ENCODE measurements around the gene SMIM22.

Gene SMIM22

DNA sequence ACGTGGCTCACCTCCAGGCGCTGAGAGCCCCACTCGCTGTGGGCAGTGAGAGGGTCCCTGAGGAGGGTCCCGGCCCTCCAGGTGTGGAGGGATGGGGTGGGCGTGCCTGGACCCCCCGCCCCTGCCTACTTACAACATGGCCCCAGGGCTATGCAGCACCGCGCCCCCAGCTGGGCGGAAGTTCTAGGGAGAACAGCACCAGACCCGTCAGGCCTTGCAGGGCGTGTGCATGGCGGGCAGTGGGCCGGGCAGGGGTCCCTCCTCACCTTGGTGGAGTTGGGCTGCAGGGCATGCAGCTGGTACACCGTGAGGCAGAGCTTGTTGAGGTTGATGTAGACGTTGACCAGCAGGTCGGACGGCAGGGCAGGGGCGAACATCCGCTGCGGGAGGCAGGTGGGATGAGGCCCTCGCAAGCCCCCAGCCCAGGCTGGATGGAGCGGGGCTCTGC is 2.7 kb downstream of the SMIM22 start:
- no peak for DNase-seq

DNA sequence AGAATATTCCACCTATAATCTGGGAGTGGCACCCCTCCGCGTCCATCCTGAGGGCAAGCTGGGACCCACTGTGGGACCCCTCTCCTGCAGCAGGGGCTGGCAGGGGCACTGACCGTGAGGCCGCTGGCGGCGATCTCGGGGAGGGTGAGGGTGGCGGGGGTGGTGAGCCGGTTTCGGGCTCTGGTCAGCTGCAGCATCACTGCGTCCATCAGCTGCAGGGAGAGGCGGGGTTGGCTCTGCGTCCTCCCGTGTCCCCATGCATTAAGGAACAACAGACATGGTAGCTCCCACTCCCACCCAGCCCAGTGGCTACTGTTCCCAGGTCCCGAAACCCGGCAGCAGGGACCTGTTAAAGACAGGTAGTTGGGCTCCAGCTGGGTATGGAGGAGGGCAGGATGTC is 3.3 kb downstream of the SMIM22 start:
- DNase-seq, result no peak

DNA sequence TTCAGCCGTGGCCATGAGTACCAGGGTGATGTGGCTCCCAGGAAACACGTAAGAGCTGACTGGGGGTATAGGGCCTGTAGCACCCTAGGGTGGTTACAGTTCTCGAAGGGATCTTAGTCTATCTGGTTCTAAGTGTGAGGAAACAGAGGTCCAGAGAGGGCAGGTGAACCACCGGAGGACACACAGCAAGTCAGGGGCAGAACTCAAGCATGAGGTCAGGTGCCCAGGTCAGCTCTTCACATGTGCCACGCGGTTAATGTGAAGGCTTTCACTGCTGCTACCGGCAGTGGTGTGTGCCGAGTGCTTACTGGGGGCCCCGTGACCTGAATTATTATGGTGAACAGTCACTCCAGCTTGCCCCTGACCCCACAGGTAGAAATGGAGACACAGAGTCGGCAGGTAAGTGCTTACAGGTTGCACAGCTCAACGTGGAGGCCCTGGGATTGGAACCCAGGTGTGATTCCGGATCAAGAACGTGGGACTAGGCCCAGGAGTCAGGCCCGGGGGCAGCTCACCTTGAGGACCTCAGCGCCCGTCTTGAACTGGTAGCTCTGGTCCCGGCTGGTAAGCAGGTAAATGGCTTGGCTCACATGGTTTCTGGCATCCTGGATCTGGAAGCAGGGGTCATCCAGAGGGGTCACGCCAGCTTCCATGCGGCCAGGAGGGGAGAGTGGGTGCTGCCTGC is 4.1 kb downstream of the SMIM22 start:
- DNase-seq, result no peak

DNA sequence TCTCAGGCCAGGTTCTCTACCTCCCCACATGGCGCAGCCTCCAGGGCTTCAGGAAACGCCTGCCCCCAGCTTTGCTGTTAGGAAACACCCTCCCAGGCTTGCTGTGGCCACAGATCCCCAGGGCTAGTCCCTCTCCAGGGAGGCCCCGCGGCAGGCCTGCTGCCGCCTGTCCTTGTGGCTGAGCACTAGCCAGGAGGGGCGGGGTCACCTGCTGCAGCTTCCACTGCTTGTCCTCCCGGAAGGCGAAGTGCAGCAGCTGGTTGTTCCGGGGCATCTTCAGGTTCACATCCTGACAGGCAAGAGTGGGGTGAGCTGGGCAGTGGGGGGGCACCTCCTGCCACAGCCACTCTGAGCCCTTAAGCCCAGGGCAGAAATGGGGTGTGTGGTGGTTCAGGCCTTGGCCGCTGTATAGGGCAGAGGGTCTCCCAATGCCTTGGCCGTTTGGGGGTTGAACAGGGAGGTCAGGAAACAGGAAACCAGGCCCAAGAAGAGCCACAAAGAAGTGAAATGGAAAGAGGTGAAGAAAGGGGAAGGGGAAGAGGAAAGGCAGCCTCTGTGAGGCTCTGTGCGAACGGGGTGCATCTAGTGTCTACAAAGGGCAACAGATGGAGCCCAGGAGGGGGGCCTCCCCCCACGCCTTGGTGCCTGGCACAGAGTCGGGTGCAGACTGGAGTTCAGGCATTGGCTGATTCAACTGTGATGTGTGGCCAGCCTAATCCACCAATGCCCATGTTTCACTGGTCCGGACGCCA is 5.3 kb downstream of the SMIM22 start:
- DNase-seq, result no peak

DNA sequence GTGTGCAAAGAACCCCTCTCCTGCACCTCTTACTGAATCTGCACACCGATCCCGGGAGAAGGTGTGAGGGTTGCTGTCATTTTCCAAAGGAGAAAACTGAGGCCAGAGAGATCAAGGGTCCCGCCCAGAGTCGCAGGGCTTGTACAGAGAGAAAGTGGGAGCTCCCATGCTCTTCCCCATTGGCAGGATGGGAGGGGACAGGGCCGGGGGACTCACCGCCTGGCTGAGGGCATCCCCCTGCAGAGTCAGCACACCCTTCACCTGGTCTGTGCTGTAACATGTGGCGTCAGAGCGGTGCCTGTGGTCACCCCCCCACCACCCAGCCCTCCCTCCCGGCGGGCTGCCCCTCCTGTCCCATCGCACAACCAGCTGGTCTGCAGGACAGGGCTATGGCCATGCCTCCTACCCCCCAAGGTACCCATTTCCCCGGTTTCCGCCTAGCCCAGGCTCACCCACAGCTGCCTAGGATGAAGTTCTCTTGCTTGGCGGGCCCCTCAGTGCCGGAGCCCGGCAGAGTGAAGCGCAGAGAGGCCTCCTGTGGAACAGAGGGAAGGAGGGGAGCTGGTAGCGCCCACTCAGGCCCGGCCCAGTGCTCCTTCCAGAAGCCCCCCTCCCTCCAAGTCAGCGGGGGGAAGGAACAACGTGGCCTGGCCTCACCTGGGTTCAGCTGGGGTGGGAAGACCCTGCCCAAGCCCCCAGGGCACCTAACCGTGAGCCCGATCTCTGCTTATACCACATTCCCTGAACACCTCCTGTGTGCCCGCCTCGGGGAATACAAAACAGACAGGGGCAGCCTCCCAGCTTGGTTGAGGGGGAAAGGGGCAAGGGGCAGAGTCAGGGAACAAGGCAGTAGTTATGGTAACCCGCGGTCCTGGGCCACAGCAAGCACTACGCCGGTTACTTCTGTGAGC is 6.1 kb downstream of the SMIM22 start:
- no peak for DNase-seq

DNA sequence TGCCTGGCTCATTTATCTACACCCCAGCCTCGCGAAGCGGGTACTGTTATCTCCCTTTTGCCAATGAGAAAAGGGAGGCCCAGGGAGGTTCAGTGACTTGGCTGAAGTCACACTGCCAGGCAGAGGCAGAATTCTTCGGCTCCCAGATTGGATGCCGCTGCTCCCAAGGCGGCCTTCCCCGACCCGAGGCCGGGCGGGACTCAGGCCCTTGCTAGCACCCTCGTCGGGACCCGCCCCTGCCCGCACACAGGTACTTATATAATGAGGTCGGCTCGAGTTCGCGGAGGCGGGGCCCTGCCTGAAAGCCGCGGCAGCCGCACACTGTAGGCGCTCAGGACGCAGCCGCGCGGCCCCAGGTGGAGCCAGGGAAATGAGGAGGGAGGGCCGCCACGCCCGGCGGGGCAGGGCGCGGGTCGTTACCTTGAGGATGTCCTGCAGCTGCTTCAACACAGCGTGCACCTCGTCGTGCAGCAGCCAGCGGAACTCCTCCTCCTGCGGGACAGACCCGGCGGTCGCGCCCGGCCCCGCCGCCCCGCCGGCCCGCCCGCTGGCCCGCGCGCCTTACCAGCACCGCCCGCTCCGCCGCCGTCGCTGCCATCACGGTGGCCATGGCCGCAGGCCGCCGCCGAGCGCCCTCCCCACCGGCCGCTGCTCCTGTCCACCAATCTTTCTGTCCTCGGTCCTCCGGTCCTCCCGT is 6.9 kb downstream of the SMIM22 start, which contains the start of gene ROGDI:
Gene ROGDI, minus strand, starts transcription at position 672 of the 697 bp plus-strand sequence. Its CDS starts 62 bp downstream, at position 610.
- peak; percentile 80 for DNase-seq

DNA sequence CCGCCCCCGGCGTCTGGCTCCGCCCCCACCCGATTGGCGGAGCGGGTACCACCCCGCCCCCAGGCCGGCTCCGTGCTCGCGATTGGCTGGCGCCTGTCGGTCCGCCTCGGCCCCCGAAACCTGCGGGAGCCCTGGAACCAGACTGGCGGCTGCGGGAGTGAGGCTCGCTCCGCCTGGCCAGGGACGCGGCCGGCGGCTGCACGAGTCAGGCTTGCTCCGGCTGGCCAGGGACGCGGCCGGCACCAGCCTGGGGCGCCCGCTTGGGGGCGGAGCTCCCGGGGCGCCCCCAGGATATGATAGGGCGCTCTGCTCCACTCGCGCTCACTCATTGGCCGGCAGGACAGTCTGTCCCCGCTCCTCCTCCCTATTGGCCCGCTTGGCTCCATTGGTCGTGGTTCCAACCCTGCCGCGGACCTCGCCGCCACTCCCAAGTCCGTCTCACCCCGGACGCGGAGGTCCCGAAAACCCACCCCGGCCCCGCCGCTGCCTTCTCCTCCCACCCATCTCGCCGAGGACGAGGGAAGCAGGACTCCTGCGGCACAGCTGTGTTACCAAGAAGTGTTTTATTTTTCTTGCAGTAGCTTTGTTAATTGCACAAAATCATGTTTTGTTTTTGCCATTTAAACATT is 7.6 kb downstream of the SMIM22 start:
- peak; percentile 82 for DNase-seq

DNA sequence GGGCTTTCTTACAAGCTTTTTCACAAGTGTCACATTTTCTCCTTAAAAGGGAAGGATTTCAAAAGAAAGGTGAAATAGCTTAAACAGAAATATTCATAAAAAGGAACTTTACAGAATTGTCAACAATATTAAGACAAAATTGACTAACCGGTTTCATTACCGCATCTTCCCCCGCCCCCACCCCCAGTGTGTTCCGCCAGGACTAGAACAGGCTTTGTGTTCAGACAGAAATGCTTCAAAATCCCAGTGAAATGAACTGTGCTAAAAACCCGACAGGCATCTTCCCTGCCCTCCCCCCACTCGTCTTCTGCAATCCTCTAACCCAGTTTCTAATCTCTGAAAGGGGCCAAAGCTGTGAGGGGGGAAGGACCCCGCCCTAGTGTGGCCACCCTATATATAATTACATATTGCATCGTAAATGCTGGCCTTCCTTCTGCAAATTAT is 8.3 kb downstream of the SMIM22 start:
- no peak for DNase-seq

GRCh38 chr16:4803898-4804762 is 9.0 kb downstream of the SMIM22 start:
- no peak for DNase-seq

DNA sequence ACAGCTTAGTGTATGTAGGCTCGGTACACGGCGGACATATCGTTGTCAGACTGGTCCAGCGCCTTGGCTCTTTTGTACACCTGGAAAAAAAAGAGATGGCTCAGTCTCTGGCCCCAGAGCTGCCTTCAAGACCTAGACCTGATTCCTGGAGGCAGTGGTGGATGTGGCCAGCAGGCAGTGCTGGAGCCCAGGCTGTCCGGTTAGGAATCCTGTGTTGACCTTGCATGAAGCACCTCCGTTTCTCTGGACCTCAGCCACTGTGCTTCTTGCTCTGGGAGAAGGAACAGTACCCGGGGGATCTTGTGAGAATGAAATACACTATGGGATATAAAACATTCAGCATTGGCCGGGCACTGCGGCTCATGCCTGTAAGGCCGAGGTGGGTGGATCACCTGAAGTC is 10.1 kb downstream of the SMIM22 start:
- no peak for DNase-seq

DNA sequence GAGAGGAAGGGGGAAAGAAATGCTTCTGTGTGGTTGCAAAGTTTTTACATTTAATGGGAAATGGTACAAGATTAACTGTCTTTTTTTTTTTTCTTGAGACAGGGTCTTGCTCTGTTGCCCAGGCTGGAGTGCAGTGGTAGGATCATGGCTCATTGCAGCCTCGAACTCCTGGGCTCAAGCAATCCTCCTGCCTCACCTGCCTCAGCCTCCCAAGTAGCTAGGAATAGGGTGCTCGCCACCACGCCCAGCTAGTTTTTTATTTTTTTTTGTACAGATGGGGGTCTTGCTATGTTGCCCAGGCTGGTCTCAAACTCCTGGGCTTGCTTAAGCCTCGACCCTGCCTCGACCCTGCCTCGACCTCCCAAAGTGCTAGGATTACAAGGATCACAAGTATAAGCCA is 11.1 kb downstream of the SMIM22 start:
- no peak for DNase-seq

- no peak for DNase-seq
Measured at GRCh38 chr16:4811242-4811641, 16.1 kb downstream of the SMIM22 start.

DNA sequence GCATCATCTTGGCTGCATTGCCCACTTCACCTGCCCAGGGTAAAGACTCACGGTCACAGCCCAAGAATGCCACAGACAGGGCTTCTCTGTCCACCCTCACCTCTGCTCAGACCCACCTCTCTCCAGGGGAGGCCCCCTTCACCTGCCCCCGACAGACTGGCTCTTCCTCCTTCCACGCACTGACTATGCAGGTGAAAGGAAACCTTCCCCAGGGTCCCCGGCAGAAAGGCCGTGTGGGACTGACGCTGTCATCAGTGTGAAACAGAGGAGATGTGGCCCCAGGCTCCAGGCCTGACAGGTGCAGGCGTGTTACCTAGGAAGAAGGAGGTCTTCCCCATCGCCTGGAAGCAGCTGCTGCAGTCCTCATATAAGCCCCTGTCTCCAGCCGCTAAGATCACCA is 16.6 kb downstream of the SMIM22 start:
- no peak for DNase-seq

DNA sequence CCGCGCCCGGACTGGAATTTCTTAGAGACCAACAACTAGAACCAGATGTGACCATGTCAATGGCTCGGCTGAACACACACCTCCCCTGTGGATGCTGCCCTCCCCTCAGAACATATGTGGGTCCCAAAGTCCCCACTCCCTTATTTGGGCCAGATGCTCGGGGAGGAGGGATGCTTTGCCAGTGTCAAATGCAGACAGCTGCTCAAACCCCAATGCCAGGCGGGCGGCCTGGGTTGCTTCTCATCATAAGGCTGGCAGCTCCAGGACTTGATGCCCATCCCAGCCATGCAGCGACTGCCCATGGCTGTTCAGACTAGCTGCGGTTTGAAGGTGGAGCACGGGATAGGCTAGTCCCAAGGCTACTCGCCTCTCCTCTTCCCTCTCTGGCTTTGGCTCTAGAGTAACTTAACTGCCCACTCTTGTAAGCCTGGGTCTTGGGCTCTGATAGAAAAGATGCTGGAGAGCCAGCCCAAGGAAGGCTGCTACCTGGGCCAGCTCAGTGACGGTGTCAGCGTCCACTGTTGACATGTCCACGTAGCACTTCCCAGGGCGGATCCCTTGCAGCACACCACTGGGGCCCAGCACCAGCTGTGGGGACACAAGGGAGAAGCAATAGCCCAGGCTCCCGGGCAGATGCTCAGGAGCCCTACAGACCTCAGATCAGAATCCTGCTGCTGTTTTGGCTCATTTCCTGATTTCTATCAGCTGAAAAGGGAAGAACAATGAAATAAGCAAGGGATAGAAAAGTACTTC is 18.3 kb downstream of the SMIM22 start:
- no peak for DNase-seq

GRCh38 chr16:4814046-4814445 is 18.9 kb downstream of the SMIM22 start:
- no peak for DNase-seq

GRCh38 chr16:4814542-4815173 is 19.5 kb downstream of the SMIM22 start:
- DNase-seq, result no peak

- DNase-seq, result no peak
Measured at GRCh38 chr16:4820652-4821051, 25.5 kb downstream of the SMIM22 start.

DNA sequence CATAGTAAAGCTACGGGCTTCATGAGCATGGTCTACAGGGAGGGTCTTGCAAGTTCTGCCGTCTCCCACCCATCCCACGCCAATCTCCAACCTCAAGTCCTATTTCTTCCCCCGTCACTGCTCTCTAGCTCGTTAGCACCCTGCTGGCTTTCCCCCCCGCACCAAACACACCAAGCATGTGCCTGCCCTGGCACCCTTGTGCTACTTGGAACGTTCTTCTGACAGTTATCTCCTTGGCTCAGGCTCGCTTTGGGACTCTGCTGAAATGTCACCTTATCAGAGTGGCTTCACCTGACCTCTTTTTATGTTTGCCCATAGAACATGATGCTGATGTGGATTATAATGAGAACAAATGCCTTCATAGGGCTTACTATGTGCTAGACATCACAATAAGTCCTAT is 30.0 kb downstream of the SMIM22 start:
- no peak for DNase-seq

GRCh38 chr16:4826526-4826925 is 31.4 kb downstream of the SMIM22 start:
- no peak for DNase-seq

DNA sequence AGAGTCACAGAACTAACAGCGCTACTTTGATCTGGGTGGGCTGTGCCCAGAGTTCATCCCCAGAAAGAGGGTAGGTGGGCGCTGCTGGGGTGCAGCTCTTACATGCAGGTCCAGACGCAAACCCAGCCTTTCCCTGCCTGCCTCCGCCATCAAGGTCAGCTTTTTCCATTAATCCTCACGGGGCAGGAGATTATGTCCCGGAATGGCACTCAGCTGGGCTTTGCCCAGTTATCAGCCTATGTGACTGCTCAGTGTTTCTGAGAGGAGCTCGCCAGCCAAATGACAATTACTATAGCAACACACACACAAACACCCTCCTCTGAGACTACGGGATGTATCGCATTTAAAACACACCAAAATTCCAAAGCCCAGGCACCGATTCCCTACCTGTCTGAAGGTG is 31.8 kb downstream of the SMIM22 start:
- no peak for DNase-seq
